Central memory CD8-positive, alpha-beta T cell (primary cell): ENCODE data around the gene PSD.

Experiments used
- ATAC-seq: fragments of 150-1000 bp; cut with Tn5 transposase; replicated peaks from 2 replicates; pipeline ENCODE4 v1.10.0; 2022; ENCODE audit warnings: mild to moderate bottlenecking, moderate FRiP score, moderate number of reproducible peaks; ENCODE audit not compliant: poor library complexity, severe bottlenecking; ENCODE audit errors: extremely low read depth
- DNase-seq, 2 donors: peaks; one replicate each; pipeline ENCODE4 v3.0.0; 2021; ENCODE audit warnings: low spot score in 2 of 2
- H3K27ac Mint-ChIP-seq: one replicate; pipeline ENCODE4 v1.8.0; 2022; ENCODE audit warnings: low read depth, mild to moderate bottlenecking, moderate library complexity, mixed read lengths
- H3K27me3 Mint-ChIP-seq: one replicate; pipeline ENCODE4 v1.8.0; 2022; ENCODE audit warnings: mixed read lengths
- H3K36me3 Mint-ChIP-seq: one replicate; pipeline ENCODE4 v1.8.0; 2022; ENCODE audit warnings: mild to moderate bottlenecking, moderate library complexity, mixed read lengths; ENCODE audit not compliant: insufficient read depth
- H3K4me1 Mint-ChIP-seq: one replicate; pipeline ENCODE4 v1.8.0; 2022; ENCODE audit warnings: mixed read lengths
- H3K4me3 Mint-ChIP-seq: one replicate; pipeline ENCODE4 v1.8.0; 2022; ENCODE audit warnings: mild to moderate bottlenecking, moderate library complexity, mixed read lengths
- H3K9me3 Mint-ChIP-seq: one replicate; pipeline ENCODE4 v1.8.0; 2022; ENCODE audit warnings: mixed read lengths

Gene PSD

GRCh38 chr10:102395400-102396316 is 22.9 kb downstream of the PSD start, which contains the start of gene NFKB2:
Gene NFKB2 (plus strand): TSS chr10:102395705. CDS start chr10:102395960, 255 bp downstream.
- Mint-ChIP-seq H3K36me3 (peaks cover 51% of the 10 kb centered on the region), H3K27me3 (no peaks in the 10 kb centered on the region), H3K4me1 (peaks cover 38% of the 10 kb centered on the region), H3K9me3 (no peaks in the 10 kb centered on the region), H3K27ac (peak within 1 kb of the TSS; percentile 100), H3K4me3 (peak within 1 kb of the TSS; percentile 95)
- DNase-seq (peak; percentile 85 to 91), ATAC-seq (peak; percentile 41)

GRCh38 chr10:102394801-102395399 is 23.7 kb downstream of the PSD start:
- H3K4me3 Mint-ChIP-seq: peak overlapping the region; percentile 95
- DNase-seq: no peak
- H3K27ac Mint-ChIP-seq: peak overlapping the region; percentile 100
- no peaks in the 10 kb centered on the region for H3K27me3 Mint-ChIP-seq
- H3K9me3 Mint-ChIP-seq: no peaks in the 10 kb centered on the region
- peaks cover 38% of the 10 kb centered on the region for H3K4me1 Mint-ChIP-seq
- H3K36me3 Mint-ChIP-seq: peaks cover 48% of the 10 kb centered on the region
- ATAC-seq: peak; percentile 12

- peak overlapping the region; percentile 95 for H3K4me3 Mint-ChIP-seq
- no peaks in the 10 kb centered on the region for H3K9me3 Mint-ChIP-seq
- peak; percentile 79 for ATAC-seq
- peak overlapping the region; percentile 100 for H3K27ac Mint-ChIP-seq
- no peaks in the 10 kb centered on the region for H3K27me3 Mint-ChIP-seq
- H3K4me1 Mint-ChIP-seq: peaks cover 38% of the 10 kb centered on the region
- DNase-seq: peak; percentile 98 to 100
- H3K36me3 Mint-ChIP-seq: peaks cover 42% of the 10 kb centered on the region
These were observed 24.3 kb downstream of the PSD start for GRCh38 chr10:102394079-102394800.

GRCh38 chr10:102393411-102394078 is 25.0 kb downstream of the PSD start:
- no peaks in the 10 kb centered on the region for H3K27me3 Mint-ChIP-seq

GRCh38 chr10:102392306-102392705 is 26.3 kb downstream of the PSD start:
- Mint-ChIP-seq H3K4me3 (no peak overlapping the region), H3K27me3 (no peaks in the 10 kb centered on the region), H3K27ac (no peak overlapping the region), H3K36me3 (peaks cover 32% of the 10 kb centered on the region), H3K9me3 (no peaks in the 10 kb centered on the region), H3K4me1 (peaks cover 30% of the 10 kb centered on the region)
- no peak for DNase-seq
- no peak for ATAC-seq

More at GRCh38 chr10:102393411-102394078, 25.0 kb downstream of the PSD start:
- Mint-ChIP-seq H3K36me3 (peaks cover 39% of the 10 kb centered on the region), H3K4me1 (peaks cover 36% of the 10 kb centered on the region), H3K4me3 (peak overlapping the region; percentile 95), H3K27ac (peak overlapping the region; percentile 100), H3K9me3 (no peaks in the 10 kb centered on the region)
- no peak for DNase-seq
- no peak for ATAC-seq

- Mint-ChIP-seq H3K4me1 (peaks cover 18% of the 10 kb centered on the region), H3K4me3 (no peak overlapping the region), H3K27me3 (no peaks in the 10 kb centered on the region), H3K27ac (no peak overlapping the region), H3K9me3 (no peaks in the 10 kb centered on the region), H3K36me3 (peaks cover 17% of the 10 kb centered on the region)
- no peak for ATAC-seq
- DNase-seq: no peak
These were observed 28.7 kb downstream of the PSD start for GRCh38 chr10:102389894-102390293.

- no peaks in the 10 kb centered on the region for H3K4me1 Mint-ChIP-seq
- ATAC-seq (no peak), DNase-seq (no peak)
- no peaks in the 10 kb centered on the region for H3K27me3 Mint-ChIP-seq
- peaks cover 15% of the 10 kb centered on the region for H3K36me3 Mint-ChIP-seq
- H3K9me3 Mint-ChIP-seq: no peaks in the 10 kb centered on the region
- H3K27ac Mint-ChIP-seq: no peak overlapping the region
- H3K4me3 Mint-ChIP-seq: no peak overlapping the region
These were observed 33.8 kb downstream of the PSD start for GRCh38 chr10:102384606-102385429.

GRCh38 chr10:102384053-102384452 is 34.5 kb downstream of the PSD start:
- H3K27ac Mint-ChIP-seq: no peak overlapping the region
- H3K27me3 Mint-ChIP-seq: no peaks in the 10 kb centered on the region
- no peak overlapping the region for H3K4me3 Mint-ChIP-seq
- peaks cover 20% of the 10 kb centered on the region for H3K36me3 Mint-ChIP-seq
- no peak for ATAC-seq
- DNase-seq: no peak
- no peaks in the 10 kb centered on the region for H3K9me3 Mint-ChIP-seq
- H3K4me1 Mint-ChIP-seq: no peaks in the 10 kb centered on the region

GRCh38 chr10:102382871-102383270 is 35.7 kb downstream of the PSD start:
- H3K27ac Mint-ChIP-seq: no peak overlapping the region
- H3K27me3 Mint-ChIP-seq: no peaks in the 10 kb centered on the region
- peaks cover 22% of the 10 kb centered on the region for H3K36me3 Mint-ChIP-seq
- DNase-seq (no peak), ATAC-seq (no peak)
- no peaks in the 10 kb centered on the region for H3K9me3 Mint-ChIP-seq
- no peak overlapping the region for H3K4me3 Mint-ChIP-seq
- H3K4me1 Mint-ChIP-seq: no peaks in the 10 kb centered on the region

GRCh38 chr10:102381983-102382382 is 36.6 kb downstream of the PSD start:
- no peak overlapping the region for H3K27ac Mint-ChIP-seq

GRCh38 chr10:102379383-102379782 is 39.2 kb downstream of the PSD start:
- DNase-seq (no peak), ATAC-seq (no peak)
- H3K36me3 Mint-ChIP-seq: peaks cover 30% of the 10 kb centered on the region
- H3K27me3 Mint-ChIP-seq: no peaks in the 10 kb centered on the region
- no peak overlapping the region for H3K27ac Mint-ChIP-seq
- no peaks in the 10 kb centered on the region for H3K9me3 Mint-ChIP-seq
- H3K4me1 Mint-ChIP-seq: no peaks in the 10 kb centered on the region
- no peak overlapping the region for H3K4me3 Mint-ChIP-seq

More at GRCh38 chr10:102381983-102382382, 36.6 kb downstream of the PSD start:
- H3K36me3 Mint-ChIP-seq: peaks cover 24% of the 10 kb centered on the region
- no peaks in the 10 kb centered on the region for H3K4me1 Mint-ChIP-seq
- H3K27me3 Mint-ChIP-seq: no peaks in the 10 kb centered on the region
- ATAC-seq: no peak
- H3K9me3 Mint-ChIP-seq: no peaks in the 10 kb centered on the region
- DNase-seq: no peak
- H3K4me3 Mint-ChIP-seq: no peak overlapping the region
